Urothelium cell line (cell line): ENCODE data around the gene EFTUD2.

Source experiments
- DNase-seq: peaks from one replicate; pipeline ENCODE4 v3.0.0; 2011; ENCODE audit warnings: low spot score, mixed read lengths
- FAIRE-seq: peaks from 2 replicates; lab custom pipeline; 2011; peaks lifted over from hg19 to GRCh38; lab: Jason Lieb, UNC

Gene EFTUD2

DNA sequence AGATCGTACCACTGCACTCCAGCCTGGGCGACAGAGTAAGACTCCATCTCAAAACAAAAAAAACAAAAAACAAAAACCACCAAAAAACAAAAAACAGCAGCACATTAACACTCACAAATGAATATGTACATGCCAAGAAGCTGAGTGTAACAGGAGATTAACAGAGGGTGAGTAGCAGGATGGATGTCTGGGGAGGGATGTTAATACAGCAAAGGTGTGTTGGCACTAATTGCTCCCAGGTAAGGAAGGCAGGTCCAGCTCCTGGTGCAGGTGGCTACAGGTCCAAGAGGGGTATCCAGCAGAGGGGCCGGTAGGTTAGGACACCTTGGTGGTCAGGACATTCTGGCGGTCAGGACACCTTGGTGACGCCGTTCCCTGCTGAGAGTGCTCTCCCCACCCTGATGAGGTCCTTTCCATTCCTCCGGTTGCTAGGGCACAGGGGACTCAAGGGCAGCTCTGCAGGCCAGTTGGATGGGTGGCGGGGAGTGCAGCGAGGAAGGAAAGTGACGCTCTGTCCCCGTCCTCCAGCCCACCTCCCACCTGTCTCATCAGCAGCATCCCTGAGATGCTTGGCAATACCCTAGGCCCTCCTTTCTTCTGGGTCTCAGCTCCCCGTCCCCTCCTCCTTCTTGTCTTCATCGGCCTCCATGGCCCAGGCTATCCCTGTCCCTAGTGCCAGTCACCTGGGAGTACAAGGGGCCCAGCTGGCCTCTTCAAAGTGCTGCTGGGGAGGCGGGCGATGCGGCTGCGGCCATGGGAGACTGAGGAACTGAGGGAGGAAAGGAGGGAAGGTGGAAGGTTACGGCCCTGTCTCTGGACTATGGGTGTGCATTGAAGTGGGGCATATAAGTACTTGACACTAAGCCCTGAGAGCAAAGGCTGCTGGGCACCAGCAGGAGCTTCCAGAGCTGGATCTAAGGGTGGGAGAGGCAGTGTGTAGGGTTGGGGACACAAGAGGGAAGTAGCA, 26.8 kb upstream of the EFTUD2 start:
- no peak for DNase-seq
- no peak for FAIRE-seq

DNA sequence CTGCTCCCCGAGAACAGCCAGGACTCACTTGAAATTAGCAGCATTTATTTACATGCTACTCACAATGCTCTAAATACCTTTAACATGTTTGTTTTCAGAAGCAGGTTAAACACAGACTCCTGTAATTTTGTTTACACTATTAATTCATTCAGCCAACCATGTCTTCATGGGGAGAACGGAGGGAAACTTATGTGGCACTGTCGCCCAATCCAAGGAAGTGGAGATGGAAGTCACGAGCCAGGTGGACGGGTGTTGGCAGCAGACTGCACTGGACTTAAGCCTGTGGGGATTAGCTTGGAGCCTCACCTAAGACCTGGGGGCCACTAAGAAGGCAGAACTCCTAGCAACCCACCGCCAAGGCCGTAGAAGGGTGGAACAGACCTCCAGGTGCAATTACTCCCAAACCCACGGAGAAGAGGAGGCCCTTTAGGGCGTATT, 24.9 kb upstream of the EFTUD2 start:
- DNase-seq (no peak), FAIRE-seq (peak; percentile 42)

DNA sequence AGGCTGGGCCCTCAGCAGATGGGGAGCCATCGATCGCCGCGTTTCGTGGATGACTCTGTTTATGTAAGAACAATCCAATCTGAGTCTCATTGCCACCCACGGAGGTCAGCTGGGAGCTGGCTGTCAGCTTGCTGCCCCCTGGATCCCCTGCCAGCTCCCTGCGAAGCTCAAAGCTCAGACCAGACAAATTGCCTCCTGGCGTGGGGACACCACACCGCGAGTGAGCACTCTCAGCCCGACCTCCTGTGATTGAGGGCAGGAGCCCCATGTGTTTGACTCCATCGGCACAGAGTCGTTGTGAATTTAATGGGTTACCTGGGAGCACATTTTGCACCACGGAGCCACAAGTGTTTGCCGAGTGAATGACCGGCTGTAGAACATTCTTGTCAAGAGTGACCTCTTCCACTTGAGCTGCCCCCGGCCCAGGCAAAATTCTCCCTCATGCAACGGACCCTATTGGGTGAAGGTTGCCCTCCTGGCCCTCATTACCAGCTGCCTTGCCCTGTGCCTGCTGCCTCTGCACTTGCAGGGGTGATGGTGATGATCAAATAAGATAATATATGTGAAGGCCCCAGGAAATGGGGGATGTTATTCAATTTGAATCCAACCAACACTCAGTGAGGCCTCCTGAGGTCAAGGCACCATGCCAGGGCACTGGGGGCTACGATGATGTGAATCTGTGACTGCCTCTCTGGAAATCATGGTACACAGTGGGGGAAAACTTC, 23.7 kb upstream of the EFTUD2 start:
- FAIRE-seq (no peak), DNase-seq (no peak)

DNA sequence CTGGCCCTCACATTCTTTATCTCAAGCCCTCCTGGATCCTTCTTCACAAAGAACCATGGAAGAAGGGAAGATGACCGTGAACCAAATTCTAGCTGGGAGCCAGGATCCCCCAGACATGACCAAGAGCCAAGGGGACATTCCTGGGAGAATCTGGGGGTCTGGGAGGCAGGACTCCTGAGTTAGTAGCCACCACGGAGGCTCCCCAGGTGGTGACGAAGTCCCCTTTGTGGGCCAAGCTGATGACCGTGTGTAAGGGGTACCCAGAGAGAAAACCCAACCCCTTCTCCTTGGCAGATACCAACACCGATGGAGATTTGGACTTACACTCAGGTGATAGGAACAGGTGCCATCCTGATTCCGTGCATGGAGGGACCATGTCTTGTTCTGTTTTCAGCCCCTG, 22.9 kb upstream of the EFTUD2 start:
- DNase-seq (no peak), FAIRE-seq (no peak)

GRCh38 chr17:44921122-44921882, 22.1 kb upstream of the EFTUD2 start:
- FAIRE-seq, result no peak
- no peak for DNase-seq

DNA sequence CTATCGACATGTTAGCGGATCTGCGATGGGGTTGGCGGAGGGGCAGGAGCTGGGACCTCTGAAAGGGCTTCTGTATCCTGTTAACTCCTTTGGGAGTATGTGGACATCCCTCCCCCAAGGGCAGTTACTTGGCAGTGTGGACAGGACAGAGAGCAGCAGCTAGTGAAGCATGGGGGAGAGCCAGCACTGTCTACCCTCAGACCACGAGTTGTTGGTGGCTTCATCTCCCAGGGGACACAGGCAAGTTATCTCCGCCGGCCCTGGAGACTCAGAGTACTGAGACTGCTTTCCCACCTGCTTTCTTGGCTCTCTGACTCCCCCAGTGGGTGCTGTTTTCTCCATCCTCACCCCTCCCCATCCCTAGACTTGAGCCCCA, 21.3 kb upstream of the EFTUD2 start:
- no peak for FAIRE-seq
- DNase-seq, result no peak

GRCh38 chr17:44919885-44920564, 20.8 kb upstream of the EFTUD2 start:
- peak; percentile 91 for FAIRE-seq
- peak; percentile 91 for DNase-seq

DNA sequence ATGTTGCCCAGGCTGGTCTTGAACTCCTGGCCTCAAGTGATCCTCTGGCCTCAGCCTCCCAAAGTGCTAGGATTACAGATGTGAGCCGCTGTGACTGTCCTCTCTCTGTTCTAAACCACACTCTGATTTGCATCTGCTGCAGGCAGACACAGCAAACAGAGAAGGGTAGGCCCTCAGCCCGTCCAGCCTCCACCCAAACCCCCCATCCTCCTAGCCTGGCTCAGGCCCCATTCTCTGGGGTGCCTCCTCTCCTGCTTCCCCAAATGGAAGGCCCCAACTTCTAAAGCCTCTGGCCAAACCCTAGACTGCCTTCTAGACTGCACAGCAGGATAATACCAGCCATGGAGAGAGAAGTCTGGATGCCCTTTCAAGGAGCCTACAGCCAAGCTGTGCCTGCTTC, 20.2 kb upstream of the EFTUD2 start:
- DNase-seq (no peak), FAIRE-seq (no peak)

GRCh38 chr17:44918006-44918405, 18.8 kb upstream of the EFTUD2 start:
- no peak for FAIRE-seq

DNA sequence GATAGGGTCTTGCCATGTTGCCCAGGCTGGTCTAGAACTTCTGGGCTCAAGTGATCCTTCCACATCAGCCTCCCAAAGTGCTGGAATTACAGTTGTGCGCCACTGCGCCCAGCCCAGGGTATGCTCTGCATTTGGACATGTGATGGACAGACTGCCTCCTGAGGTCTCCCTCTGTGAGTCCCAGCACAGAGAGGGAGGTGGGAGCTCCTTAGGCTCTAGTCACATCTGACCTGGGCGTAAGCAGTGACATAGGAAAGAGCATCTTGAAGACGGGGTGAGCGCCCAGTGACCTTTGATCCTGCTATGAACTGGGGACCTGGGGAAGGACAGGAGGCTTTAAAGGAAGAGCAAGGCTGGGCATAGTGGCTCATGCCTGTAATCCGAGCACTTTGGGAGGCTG, 18.2 kb upstream of the EFTUD2 start:
- DNase-seq, result no peak
- peak; percentile 35 for FAIRE-seq

More at GRCh38 chr17:44918006-44918405, 18.8 kb upstream of the EFTUD2 start:
- no peak for DNase-seq

- FAIRE-seq, result peak; percentile 86
- DNase-seq, result peak; percentile 79
Measured at GRCh38 chr17:44916781-44917241, 17.6 kb upstream of the EFTUD2 start.

DNA sequence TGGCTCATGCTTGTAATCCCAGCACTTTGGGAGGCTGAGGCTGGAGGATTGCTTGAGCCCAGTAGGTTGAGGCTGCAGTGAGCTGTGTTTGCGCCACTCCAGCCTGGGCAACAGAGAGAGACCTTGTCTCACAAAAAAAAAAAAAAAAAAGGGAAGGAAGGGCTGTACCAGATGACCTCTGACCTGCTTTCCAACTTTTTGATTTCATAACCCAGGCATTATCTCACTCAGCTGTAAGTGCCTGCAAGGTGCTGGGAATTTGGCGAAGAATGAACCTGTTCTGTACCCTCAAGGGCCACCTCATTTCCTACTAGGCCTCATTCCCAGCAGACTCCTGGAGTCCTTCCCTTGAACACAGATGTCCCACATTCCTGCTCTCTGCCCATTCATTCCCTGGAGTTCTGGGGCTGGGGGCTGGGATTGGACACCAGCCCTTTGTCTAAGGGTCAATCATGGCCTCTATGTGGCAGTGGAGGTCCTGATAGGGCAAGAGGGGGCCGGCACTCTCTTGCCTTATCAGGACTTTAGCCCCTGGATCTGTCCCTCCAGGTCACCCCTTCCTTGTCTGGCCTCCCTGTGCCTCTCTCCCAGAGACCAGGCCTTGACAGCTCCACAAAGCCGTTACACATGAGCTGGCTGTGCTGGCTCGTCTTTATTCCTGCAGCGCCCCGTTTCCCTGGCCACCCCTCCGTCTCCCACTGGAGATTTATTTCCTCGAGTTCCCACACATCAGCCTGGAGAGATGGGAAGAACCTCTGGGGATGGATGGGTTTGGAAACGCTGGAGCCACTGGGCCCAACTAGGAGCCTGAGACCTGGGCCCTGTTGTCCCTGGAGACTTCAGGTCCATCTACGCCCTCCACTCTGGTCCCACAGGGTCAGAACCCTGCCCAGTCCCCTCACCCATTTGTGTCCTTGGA, 16.9 kb upstream of the EFTUD2 start:
- DNase-seq (no peak), FAIRE-seq (peak; percentile 55)

GRCh38 chr17:44915321-44915726, 16.1 kb upstream of the EFTUD2 start, which contains the start of gene GFAP:
Gene GFAP (minus strand): TSS chr17:44915500. CDS start chr17:44915486, 14 bp downstream.
- DNase-seq (no peak), FAIRE-seq (no peak)

- FAIRE-seq (no peak), DNase-seq (no peak)
Measured at GRCh38 chr17:44914698-44915271, 15.5 kb upstream of the EFTUD2 start.

DNA sequence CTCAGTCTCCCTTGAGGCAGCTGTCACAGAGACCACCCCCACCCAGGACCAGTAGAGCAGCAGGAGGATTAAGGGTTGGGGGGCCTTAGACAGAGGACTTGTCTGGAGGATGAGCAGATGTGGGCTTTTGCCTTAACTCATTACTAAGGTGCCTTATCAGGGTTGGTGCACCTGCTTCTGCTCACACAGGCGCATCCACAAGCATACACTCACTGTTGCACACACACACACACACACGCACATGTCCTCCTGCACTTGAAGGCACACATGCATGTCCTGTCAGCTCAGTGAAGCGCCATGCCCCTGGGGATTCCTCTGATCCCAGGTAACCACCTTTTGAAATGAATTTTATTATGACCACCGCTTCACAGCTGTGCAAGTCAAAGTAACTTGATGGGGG, 14.9 kb upstream of the EFTUD2 start:
- FAIRE-seq, result no peak
- no peak for DNase-seq

GRCh38 chr17:44913676-44914075, 14.4 kb upstream of the EFTUD2 start:
- FAIRE-seq (no peak), DNase-seq (no peak)

DNA sequence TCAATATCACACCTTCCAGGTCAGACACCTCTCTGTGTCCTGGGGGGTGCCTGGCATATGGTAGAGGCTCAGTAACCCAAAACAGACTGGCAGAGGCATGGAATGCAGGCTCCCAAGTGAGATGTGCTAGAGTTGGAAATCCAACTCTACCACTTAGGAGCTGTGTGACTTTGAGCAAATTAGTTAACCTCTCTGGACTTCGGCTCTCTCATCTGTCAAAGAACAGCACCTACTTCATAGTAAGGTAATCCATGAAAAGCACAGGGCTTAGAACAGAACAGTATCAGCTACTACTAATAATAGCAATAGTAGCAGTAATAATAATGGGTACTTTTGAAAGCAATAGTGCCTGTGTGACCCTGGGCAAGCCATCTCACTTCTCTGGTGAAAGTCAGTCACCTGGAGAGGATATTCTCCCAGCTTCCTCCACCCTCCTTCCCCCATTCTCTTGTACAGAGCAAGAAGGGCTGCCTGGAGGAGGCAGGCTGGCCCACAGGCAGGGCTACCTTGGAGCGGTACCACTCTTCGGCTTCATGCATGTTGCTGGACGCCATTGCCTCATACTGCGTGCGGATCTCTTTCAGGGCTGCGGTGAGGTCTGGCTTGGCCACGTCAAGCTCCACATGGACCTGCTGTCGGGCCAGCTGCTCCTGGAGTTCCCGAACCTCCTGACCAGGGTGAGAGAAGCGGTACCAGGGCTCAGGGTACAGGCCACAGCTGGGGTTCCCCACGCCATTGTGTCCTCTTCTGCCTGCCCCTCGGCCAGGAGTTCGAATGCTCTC, 13.7 kb upstream of the EFTUD2 start:
- FAIRE-seq (no peak), DNase-seq (no peak)
